Ishikawa (cell line): ENCODE measurements around the gene KANK3.

Experiments
- CEBPB ChIP-seq: IDR thresholded peaks from 2 replicates; pipeline ENCODE4 v1.6.1; 2012
- CREB1 ChIP-seq: IDR thresholded peaks from 2 replicates; pipeline ENCODE4 v1.6.1; 2012; ENCODE audit warnings: low read depth
- EGR1 ChIP-seq: IDR thresholded peaks from 2 replicates; pipeline ENCODE4 v1.6.1; 2012
- EP300 ChIP-seq: IDR thresholded peaks from 2 replicates; pipeline ENCODE4 v1.6.1; 2012; ENCODE audit warnings: borderline replicate concordance
- FOXM1 ChIP-seq: IDR thresholded peaks from 2 replicates; pipeline ENCODE4 v1.6.1; 2012; ENCODE audit warnings: low read depth, borderline replicate concordance
- MAX ChIP-seq: IDR thresholded peaks from 2 replicates; pipeline ENCODE4 v1.6.1; 2012
- NFIC ChIP-seq: IDR thresholded peaks from 2 replicates; pipeline ENCODE4 v1.6.1; 2012
- RAD21 ChIP-seq: IDR thresholded peaks from 2 replicates; pipeline ENCODE4 v1.6.1; 2012; ENCODE audit warnings: low read depth
- TAF1 ChIP-seq: IDR thresholded peaks from 2 replicates; pipeline ENCODE4 v1.6.1; 2012; ENCODE audit warnings: low read depth, mild to moderate bottlenecking
- TCF12 ChIP-seq: IDR thresholded peaks from 2 replicates; pipeline ENCODE4 v1.6.1; 2012; ENCODE audit warnings: low read depth
- TEAD4 ChIP-seq: IDR thresholded peaks from 2 replicates; pipeline ENCODE4 v1.6.1; 2012
- USF1 ChIP-seq: IDR thresholded peaks from 2 replicates; pipeline ENCODE4 v1.6.1; 2012
- YY1 ChIP-seq: IDR thresholded peaks from 2 replicates; pipeline ENCODE4 v1.6.1; 2012; ENCODE audit warnings: low read depth
- ZBTB7A ChIP-seq: IDR thresholded peaks from 2 replicates; pipeline ENCODE4 v1.6.1; 2012; ENCODE audit warnings: low read depth
- TF ChIP-seq, protein P1 (sequence below): IDR thresholded peaks from 2 replicates; pipeline ENCODE4 v1.6.1; 2012; ENCODE audit warnings: low read depth, mild to moderate bottlenecking

The KANK3 gene

DNA sequence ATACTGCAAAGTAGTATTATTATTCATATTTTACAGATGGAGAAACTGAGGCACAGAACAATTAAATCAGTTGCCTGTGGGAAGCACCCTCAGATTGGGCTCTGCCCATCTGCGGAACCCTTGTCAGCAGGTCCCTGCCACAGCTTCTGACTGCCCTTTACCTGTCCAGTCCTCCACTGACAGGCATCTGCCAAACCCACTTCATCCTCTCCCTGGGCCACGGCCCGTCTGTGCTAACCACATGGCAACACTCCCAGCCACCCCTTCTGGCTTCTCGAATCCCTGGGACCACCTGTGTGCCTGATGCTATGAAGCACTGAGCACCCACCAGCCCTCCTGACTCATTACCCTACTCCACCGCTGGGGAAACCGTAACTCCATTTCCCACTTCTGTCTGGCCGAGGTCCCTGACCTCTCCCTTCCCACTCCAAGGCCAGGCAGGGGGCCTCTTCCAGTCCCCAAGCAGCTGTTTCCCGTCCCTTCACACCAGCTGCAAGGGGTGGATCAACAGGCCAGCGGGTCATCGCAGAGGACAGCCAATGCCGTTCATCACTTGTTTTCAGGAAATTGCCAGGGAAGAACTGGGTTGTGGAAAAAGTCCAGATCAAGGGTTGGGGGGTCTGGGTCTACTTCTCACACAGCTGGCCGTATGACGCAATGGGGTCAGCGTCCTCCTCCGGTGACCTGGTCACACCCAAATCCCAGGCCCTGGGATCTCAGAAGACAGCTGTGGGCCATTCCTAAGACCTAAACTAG, 2.5 kb downstream of the KANK3 start:
- TF ChIP-seq NFIC (no peak), CREB1 (no peak), EGR1 (no peak), FOXM1 (no peak), TAF1 (no peak), ZBTB7A (no peak)

- TF ChIP-seq TEAD4: no peak
- no peak for TF ChIP-seq NFIC
- no peak for TF ChIP-seq EGR1
- TF ChIP-seq FOXM1: no peak
- no peak for TF ChIP-seq USF1
These were observed 4.2 kb downstream of the KANK3 start for GRCh38 chr19:8338835-8339234.

DNA sequence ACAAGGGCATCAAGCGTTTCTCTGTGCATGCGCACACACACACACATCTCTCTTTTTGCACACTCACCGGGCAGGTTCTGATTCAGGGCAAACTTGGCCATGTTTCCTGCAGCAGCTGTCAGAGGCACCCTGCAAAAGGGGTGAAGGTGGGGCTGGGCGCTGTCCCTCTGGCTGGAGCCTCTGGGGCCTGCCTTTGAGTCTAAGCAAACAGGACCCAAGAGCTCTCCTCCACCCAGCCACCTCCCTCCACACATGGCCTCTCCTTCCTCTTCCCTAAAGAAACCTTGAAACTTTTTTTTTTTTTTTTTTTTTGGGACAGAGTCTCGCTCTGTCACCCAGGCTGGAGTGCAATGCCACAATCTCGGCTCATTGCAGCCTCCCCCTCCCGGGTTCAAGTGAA, 5.3 kb downstream of the KANK3 start:
- TF ChIP-seq TAF1 (no peak), YY1 (no peak), ZBTB7A (no peak), NFIC (no peak), CEBPB (no peak), EGR1 (no peak), TCF12 (no peak), CREB1 (no peak), FOXM1 (no peak), MAX (no peak), USF1 (no peak), TEAD4 (no peak)
- TF ChIP-seq, protein P1, sequence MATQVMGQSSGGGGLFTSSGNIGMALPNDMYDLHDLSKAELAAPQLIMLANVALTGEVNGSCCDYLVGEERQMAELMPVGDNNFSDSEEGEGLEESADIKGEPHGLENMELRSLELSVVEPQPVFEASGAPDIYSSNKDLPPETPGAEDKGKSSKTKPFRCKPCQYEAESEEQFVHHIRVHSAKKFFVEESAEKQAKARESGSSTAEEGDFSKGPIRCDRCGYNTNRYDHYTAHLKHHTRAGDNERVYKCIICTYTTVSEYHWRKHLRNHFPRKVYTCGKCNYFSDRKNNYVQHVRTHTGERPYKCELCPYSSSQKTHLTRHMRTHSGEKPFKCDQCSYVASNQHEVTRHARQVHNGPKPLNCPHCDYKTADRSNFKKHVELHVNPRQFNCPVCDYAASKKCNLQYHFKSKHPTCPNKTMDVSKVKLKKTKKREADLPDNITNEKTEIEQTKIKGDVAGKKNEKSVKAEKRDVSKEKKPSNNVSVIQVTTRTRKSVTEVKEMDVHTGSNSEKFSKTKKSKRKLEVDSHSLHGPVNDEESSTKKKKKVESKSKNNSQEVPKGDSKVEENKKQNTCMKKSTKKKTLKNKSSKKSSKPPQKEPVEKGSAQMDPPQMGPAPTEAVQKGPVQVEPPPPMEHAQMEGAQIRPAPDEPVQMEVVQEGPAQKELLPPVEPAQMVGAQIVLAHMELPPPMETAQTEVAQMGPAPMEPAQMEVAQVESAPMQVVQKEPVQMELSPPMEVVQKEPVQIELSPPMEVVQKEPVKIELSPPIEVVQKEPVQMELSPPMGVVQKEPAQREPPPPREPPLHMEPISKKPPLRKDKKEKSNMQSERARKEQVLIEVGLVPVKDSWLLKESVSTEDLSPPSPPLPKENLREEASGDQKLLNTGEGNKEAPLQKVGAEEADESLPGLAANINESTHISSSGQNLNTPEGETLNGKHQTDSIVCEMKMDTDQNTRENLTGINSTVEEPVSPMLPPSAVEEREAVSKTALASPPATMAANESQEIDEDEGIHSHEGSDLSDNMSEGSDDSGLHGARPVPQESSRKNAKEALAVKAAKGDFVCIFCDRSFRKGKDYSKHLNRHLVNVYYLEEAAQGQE: no peak

DNA sequence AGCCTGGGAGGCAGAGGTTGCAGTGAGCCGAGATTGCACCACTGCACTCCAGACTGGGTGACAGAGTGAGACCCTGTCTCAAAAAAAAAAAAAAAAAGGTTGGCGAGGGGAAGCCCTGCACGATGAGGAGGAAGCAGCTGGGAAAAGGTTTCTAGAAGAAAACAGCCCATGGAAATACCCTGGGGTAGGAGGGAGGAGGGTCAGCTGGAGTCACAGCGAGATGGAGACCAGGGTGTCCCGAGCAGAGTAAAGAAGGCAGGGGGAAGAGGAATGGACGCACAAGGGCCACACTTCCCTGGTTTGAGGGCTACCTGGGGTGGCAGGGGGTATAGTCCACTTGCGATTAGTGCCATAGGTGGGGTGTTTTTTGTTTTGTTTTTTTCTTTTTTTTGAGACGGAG, 6.4 kb downstream of the KANK3 start:
- TF ChIP-seq CEBPB (no peak), CREB1 (no peak), TEAD4 (no peak), EP300 (no peak), ZBTB7A (no peak), TAF1 (no peak), YY1 (no peak), TCF12 (no peak), NFIC (no peak), MAX (no peak), RAD21 (no peak), EGR1 (no peak), USF1 (no peak), FOXM1 (no peak)
- TF ChIP-seq, protein P1: no peak

DNA sequence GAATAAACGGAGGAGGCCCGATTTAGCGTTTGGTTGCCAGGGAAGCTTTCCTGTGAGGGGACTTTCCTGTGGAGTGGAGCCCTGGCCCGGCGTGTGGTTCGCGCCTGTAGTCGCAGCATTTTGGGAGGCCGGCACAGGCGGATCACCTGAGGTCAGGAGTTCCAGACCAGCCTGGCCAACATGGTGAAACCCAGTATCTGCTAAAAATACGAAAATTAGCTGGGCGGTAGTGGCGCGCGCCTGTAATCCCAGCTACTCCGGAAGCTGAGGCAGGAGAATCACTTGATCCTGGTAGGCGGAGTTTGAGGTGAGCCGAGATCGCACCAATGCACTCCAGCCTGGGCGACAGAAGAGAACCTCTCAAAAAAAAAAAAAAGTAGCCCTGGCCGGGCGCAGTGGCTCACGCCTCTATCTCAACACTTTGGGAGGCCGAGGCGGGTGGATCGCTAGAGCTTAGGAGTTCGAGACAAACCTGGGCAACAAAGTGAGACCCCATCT, 6.9 kb downstream of the KANK3 start:
- TF ChIP-seq, protein P1: no peak
- TF ChIP-seq USF1 (no peak), NFIC (no peak), CREB1 (no peak), TCF12 (no peak), FOXM1 (no peak), CEBPB (no peak), TAF1 (no peak), ZBTB7A (no peak), EP300 (no peak), YY1 (no peak), TEAD4 (no peak), EGR1 (no peak), RAD21 (no peak), MAX (no peak)
